Right atrium auricular region (tissue), 2 donors: ENCODE measurements around the gene GABRG3. TPM values are rescaled to one million over a fixed set of nuclear protein-coding genes. Genes with fewer than 3 reads are reported as not detected.

Experiments
- DNase-seq: peaks from one replicate; pipeline ENCODE4 v3.0.0-alpha.2; 2019; ENCODE audit warnings: low spot score
- H3K27ac ChIP-seq, 2 donors: fragments of 200-600 bp; sonication (generic); 1 replicate in 1 of 2; 2 replicates in 1 of 2; pipeline ENCODE4 v1.5.1; 2016 to 2019
- H3K27me3 ChIP-seq, 2 donors: fragments of 200-600 bp; sonication (generic); one replicate each; pipeline versions ENCODE4 v1.5.1 to v1.6.0; 2017 to 2019
- H3K36me3 ChIP-seq: fragments of 200-600 bp; sonication (generic); one replicate; pipeline ENCODE4 v1.5.1; 2016
- H3K4me1 ChIP-seq, 2 donors: fragments of 200-600 bp; sonication (generic); one replicate each; pipeline versions ENCODE4 v1.5.1 to v1.6.0; 2017 to 2019
- H3K4me3 ChIP-seq, 2 donors: fragments of 200-600 bp; sonication (generic); 1 replicate in 1 of 2; 2 replicates in 1 of 2; pipeline ENCODE4 v1.5.1; 2017 to 2019; ENCODE audit warnings: mild to moderate bottlenecking in 1 of 2, moderate library complexity in 1 of 2
- H3K9me3 ChIP-seq, 2 donors: fragments of 200-600 bp; sonication (generic); one replicate each; pipeline ENCODE4 v1.5.1; 2019
- CTCF ChIP-seq, 2 donors: fragments of 200-600 bp; sonication (generic); IDR thresholded peaks; one replicate each; pipeline ENCODE4 v1.5.1; 2019; ENCODE audit warnings: antibody characterized with exemption in 2 of 2
- total RNA-seq, 2 donors: library from RNA; depleted of rRNA; stranded (reverse); fragments of >200 nt; gene quantifications; one replicate each; pipeline ENCODE4 v1.1.0, GENCODE V29; 2016

GABRG3 gene
- total RNA-seq, 2 donors from 2014 or later = not detected

DNA sequence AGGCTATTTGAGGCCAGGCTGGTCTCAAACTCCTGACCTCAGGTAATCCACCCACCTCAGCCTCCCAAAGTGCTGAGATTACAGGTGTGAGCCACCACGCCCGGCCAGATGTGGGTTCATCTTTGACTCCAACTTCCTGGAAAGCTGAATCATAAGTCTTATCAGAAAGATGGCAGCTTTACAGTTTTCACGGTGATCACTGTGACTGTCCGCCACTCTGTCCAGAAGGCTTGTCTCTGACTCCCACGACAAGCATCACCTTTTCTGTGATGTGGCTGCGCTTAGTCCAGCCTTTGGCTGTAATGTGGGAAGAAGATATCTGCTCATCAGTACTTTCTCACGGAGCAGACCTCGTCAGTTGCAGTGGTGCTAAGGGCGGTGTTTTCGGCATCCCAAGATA, 527.7 kb downstream of the GABRG3 start:
- no peak for DNase-seq
- no peak overlapping the region for H3K4me3 ChIP-seq
- no peak for TF ChIP-seq CTCF (IDR thresholded peaks at IDR 0.05)
- H3K4me1 ChIP-seq = no peaks in the 10 kb centered on the region
- no peaks in the 10 kb centered on the region for H3K27me3 ChIP-seq
- H3K27ac ChIP-seq = no peak overlapping the region
- H3K36me3 ChIP-seq = no peaks in the 10 kb centered on the region
- no peaks in the 10 kb centered on the region for H3K9me3 ChIP-seq

DNA sequence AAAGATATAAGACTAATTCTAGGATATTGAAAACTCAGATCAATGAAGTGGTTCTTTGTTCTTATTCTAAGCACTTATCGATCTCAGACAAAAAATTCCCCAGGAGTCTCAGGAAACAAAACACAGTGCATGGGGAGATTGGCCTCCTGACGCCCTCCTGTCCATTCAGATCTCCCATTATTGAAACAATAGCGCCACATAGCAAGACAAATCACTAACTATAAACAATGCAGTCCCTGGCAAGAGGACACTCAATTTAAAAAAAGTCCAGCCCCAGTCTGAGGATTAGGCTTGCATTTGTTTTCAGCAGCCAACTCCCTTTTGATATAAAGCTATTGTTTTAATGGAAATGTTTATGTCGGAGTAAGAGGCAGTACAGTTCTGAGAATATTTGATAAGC, 528.2 kb downstream of the GABRG3 start:
- H3K4me3 ChIP-seq = no peak overlapping the region
- H3K9me3 ChIP-seq = no peaks in the 10 kb centered on the region
- H3K36me3 ChIP-seq = no peaks in the 10 kb centered on the region
- DNase-seq = no peak
- no peaks in the 10 kb centered on the region for H3K27me3 ChIP-seq
- no peak overlapping the region for H3K27ac ChIP-seq
- no peak for TF ChIP-seq CTCF (IDR thresholded peaks at IDR 0.05)
- no peaks in the 10 kb centered on the region for H3K4me1 ChIP-seq

GRCh38 chr15:27499719-27500118, 528.7 kb downstream of the GABRG3 start:
- Histone ChIP-seq H3K4me1 (no peaks in the 10 kb centered on the region), H3K27me3 (no peaks in the 10 kb centered on the region), H3K4me3 (no peak overlapping the region), H3K9me3 (no peaks in the 10 kb centered on the region), H3K36me3 (no peaks in the 10 kb centered on the region), H3K27ac (no peak overlapping the region)
- no peak for DNase-seq
- TF ChIP-seq CTCF (IDR thresholded peaks at IDR 0.05) = no peak

DNA sequence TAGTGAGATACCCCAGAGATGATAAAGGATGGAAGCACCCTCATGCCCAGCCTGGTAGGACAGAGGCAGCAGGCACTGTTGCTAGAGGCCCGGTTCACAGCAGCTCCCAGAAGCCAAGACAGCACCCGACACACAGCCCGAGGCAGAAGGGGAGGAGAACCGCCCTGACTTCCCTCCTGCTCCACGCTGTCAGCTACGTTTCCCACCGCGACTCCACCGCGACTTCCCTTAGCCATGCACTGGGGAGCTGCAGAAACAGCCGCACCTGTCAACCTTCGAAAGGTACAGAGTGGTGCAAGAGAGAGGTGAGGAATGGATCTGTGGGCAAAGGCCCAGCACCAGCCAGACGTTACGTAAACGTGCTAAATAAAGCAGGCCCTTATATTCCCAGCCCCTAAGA, 529.2 kb downstream of the GABRG3 start:
- Histone ChIP-seq H3K4me3 (no peak overlapping the region), H3K4me1 (no peaks in the 10 kb centered on the region), H3K36me3 (no peaks in the 10 kb centered on the region), H3K27ac (no peak overlapping the region), H3K27me3 (no peaks in the 10 kb centered on the region), H3K9me3 (no peaks in the 10 kb centered on the region)
- no peak for TF ChIP-seq CTCF (IDR thresholded peaks at IDR 0.05)
- no peak for DNase-seq

- Histone ChIP-seq H3K36me3 (no peaks in the 10 kb centered on the region), H3K27me3 (no peaks in the 10 kb centered on the region), H3K4me3 (no peak overlapping the region), H3K27ac (no peak overlapping the region), H3K9me3 (peaks cover 5 to 21% of the 10 kb centered on the region in 2 donors), H3K4me1 (no peaks in the 10 kb centered on the region)
- no peak for DNase-seq
- no peak for TF ChIP-seq CTCF (IDR thresholded peaks at IDR 0.05)
Measured at GRCh38 chr15:27506752-27507151, 535.8 kb downstream of the GABRG3 start.

- Histone ChIP-seq H3K9me3 (peaks cover 5 to 21% of the 10 kb centered on the region in 2 donors), H3K27me3 (no peaks in the 10 kb centered on the region), H3K4me3 (no peak overlapping the region), H3K27ac (no peak overlapping the region), H3K4me1 (no peaks in the 10 kb centered on the region), H3K36me3 (no peaks in the 10 kb centered on the region)
- no peak for TF ChIP-seq CTCF (IDR thresholded peaks at IDR 0.05)
- DNase-seq = no peak
Measured at GRCh38 chr15:27509014-27509413, 538.0 kb downstream of the GABRG3 start.
